Fibroblast of lung (primary cell): ENCODE results near the gene MT1B.
"Not testable (repeated sequence)": the region's sequence is repeated elsewhere in the genome, so short reads cannot be mapped to it uniquely, and the experiment has no call there.

Experiments used
- CTCF ChIP-seq, 2 donors: IDR thresholded peaks in 1 of 2; conservative IDR thresholded peaks in 1 of 2; 1 replicate in 1 of 2; 2 replicates in 1 of 2; pipeline ENCODE4 v1.5.1; 2011 to 2012; ENCODE audit warnings: low read length in 2 of 2, control low read depth in 1 of 2, inconsistent platforms in 1 of 2, low read depth in 1 of 2, mild to moderate bottlenecking in 1 of 2
- EZH2 ChIP-seq: IDR thresholded peaks from 2 replicates; pipeline ENCODE4 v1.5.1; 2012; ENCODE audit warnings: low read length, control low read depth, mild to moderate bottlenecking; ENCODE audit errors: missing control alignments

DNA sequence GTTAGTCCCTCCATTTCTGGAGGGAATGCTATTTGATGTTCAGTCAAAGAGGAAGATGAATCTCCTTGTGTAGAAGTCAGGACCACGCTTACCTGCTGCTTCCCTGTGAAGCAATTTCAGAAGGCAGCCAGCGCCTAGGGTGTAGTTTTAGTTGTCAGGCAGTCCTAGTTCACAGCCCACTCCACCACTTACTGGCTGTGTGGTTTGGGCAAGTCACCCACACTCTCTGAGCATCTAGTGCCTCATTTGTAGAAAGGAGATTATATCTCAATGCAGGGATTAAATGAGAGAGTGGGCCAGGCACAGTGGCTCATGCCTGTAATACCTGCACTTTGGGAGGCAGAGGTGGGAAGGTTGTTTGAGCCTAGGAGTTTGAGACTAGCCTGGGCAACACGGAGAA lies 20.5 kb downstream of the MT1B start:
- TF ChIP-seq CTCF (conservative IDR thresholded peaks at IDR 0.05 in 1 of 2, IDR thresholded peaks at IDR 0.05 in 1 of 2; ENCODE audit: low read depth in 1 of 2, low read length in 2 of 2); EZH2: not testable (repeated sequence)
